Measurements from ENCODE around the gene KIF5A.
"Not testable (repeated sequence)": the region's sequence is repeated elsewhere in the genome, so short reads cannot be mapped to it uniquely, and the experiment has no call there.

Gene KIF5A

GRCh38 chr12:57549909-57550640 is at the start of gene KIF5A:
KIF5A (plus strand) TSS chr12:57550044; CDS start chr12:57550272, 228 bp downstream.
- peak; percentile 13 for DNase-seq

GRCh38 chr12:57500213-57500612 is 49.6 kb upstream of the KIF5A start:
- DNase-seq, result no peak

GRCh38 chr12:57502311-57502969 is 47.4 kb upstream of the KIF5A start:
- not testable (repeated sequence) for DNase-seq

- not testable (repeated sequence) for DNase-seq
Observed at GRCh38 chr12:57506541-57506940, 43.3 kb upstream of the KIF5A start.

DNA sequence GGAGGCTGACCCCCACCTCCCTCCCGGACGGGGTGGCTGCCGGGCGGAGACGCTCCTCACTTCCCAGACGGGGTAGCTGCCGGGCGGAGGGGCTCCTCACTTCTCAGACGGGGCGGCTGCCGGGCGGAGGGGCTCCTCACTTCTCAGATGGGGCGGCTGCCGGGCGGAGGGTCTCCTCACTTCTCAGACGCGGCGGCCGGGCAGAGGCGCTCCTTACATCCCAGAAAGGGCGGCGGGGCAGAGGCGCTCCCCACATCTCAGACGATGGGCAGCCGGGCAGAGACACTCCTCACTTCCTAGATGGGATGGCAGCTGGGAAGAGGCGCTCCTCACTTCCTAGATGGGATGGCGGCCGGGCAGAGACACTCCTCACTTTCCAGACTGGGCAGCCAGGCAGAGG is 42.0 kb upstream of the KIF5A start:
- not testable (repeated sequence) for DNase-seq

DNA sequence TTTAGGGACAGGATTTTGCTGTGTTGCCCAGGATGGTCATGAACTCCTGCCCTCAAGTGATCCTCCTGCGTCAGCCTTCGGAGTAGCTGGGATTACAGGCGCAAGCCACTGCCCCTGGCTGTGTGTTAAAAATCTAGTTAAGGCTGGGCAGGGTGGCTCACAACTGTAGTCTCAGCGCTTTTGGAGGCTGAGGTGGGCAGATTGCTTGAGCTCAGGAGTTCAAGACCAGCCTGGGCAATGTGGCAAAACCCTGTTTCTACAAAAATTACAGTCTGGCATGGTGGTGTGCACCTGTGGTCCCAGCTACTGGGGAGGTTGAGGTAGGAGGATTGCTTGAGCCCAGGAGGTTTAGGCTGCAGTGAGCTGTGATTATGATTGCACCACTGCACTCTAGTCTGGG is 38.7 kb upstream of the KIF5A start:
- no peak for DNase-seq

GRCh38 chr12:57511588-57512325 is 38.1 kb upstream of the KIF5A start:
- no peak for DNase-seq

GRCh38 chr12:57512665-57513064 is 37.2 kb upstream of the KIF5A start:
- no peak for DNase-seq

GRCh38 chr12:57513266-57513665 is 36.6 kb upstream of the KIF5A start:
- no peak for DNase-seq

DNA sequence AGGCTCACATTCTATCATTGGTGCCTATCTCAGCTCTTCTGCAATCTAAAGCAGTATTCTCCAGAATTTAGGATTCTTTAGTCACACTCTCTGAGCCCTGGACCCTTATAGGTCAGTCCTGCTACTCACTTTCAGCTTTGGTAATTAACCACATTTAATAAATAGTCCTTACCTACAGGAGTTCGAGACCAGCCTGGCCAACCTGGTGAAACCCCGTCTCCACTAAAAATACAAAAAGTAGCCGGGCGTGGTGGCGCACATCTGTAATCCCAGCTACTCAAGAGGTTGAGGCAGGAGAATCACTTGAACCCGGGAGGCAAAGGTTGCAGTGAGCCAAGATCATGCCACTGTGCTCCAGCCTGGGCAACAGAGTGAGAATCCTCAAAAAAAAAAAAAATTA is 36.2 kb upstream of the KIF5A start:
- DNase-seq, result not testable (repeated sequence)

DNA sequence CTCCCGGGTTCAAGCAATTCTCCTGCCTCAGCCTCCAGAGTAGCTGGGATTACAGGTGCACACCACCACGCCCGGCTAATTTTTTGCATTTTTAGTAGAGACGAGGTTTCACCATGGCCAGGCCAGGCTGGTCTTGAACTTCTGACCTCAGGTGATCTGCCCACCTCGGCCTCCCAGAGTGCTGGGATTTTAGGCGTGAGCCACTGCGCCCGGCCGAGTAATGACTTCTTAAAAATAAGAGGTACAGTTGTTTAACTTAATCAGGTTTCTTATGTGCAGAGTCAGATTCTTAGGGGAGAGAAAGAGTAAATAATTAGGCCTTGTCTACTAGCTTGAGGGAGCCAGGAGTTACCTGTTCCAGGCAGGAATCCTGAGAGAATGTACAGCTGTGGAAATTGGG is 35.6 kb upstream of the KIF5A start:
- not testable (repeated sequence) for DNase-seq

- no peak for DNase-seq
Observed at GRCh38 chr12:57514720-57515407, 35.0 kb upstream of the KIF5A start.

- no peak for DNase-seq
Observed at GRCh38 chr12:57515408-57515933, 34.4 kb upstream of the KIF5A start.

- DNase-seq, result no peak
Observed at GRCh38 chr12:57515934-57516541, 33.8 kb upstream of the KIF5A start.

DNA sequence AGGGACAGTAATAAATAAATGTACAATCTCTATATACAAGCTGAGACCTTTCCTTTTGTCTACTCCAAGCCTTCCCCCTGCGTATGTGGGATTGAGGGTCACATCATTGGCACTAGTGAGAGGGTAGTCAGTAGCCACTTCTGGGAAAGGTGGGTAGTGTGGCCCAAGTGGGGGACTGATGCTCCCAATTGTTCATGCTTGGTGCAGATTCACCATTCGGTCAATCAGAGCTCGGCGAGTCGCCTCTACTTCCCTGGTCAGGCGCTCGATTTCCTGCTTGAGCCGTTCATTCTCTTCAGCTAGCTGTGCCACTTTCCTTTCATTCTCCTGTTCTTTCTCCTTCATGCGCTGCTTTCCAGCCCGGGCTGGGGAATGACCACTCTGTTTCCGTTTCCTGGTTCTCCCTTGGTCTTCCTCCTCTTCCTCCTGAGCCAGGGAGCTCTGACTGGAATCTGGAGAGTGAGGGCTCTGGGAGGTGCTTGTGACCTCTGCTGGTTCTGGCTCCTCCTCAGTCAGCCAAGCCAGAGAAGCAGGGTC is 33.2 kb upstream of the KIF5A start:
- DNase-seq, result no peak

GRCh38 chr12:57517187-57517586 is 32.7 kb upstream of the KIF5A start:
- no peak for DNase-seq

DNA sequence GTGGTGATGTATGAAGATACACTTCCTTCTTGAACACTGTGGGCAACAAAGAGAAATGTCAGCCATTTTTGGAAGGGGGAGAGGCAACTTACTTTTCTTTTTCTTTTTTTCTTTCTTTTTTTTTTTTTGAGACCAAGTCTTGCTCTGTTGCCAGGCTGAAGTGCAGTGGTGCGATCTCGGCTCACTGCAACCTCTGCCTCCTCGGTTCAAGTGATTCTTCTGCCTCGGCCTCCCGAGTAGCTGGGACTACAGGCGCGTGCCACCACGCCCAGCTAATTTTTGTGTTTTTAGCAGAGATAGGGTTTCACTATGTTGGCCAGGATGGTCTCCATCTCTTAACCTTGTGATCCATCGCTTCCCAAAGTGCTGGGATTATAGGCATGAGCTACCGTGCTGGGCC is 32.1 kb upstream of the KIF5A start:
- not testable (repeated sequence) for DNase-seq

GRCh38 chr12:57518176-57518919 is 31.5 kb upstream of the KIF5A start:
- no peak for DNase-seq

GRCh38 chr12:57518920-57519795 is 30.7 kb upstream of the KIF5A start:
- no peak for DNase-seq

GRCh38 chr12:57519796-57520052 is 30.1 kb upstream of the KIF5A start:
- DNase-seq, result no peak

Data from DMS79 treated with DMSO at 0.1 percent for 48 hours (cell line).